DOHH2 (cell line): ENCODE results near the gene RCN1.

Experiments
- H3F3A ChIP-seq: fragments of 200-600 bp; sonication (generic), shearing (Covaris generic); 2 replicates; pipeline ENCODE4 v1.6.0; 2016; ENCODE audit warnings: antibody characterized with exemption, mild to moderate bottlenecking; ENCODE audit not compliant: control insufficient read depth, insufficient read depth
- H3K27ac ChIP-seq: fragments of 200-600 bp; sonication (generic); 2 replicates; pipeline ENCODE4 v1.5.1; 2014; ENCODE audit warnings: low read depth, mild to moderate bottlenecking, low read length, moderate library complexity
- H3K27me3 ChIP-seq: fragments of 200-600 bp; sonication (generic); 2 replicates; pipeline ENCODE4 v1.6.1; 2014; ENCODE audit warnings: mild to moderate bottlenecking, low read length, mixed read lengths; ENCODE audit not compliant: control insufficient read depth
- H3K36me3 ChIP-seq: fragments of 200-600 bp; sonication (generic); 2 replicates; pipeline ENCODE4 v1.6.1; 2014; ENCODE audit warnings: mild to moderate bottlenecking, low read length, moderate library complexity, mixed read lengths; ENCODE audit not compliant: control insufficient read depth
- H3K4me1 ChIP-seq: fragments of 200-600 bp; sonication (generic); 2 replicates; pipeline ENCODE4 v1.6.1; 2014; ENCODE audit warnings: mild to moderate bottlenecking, low read length, mixed read lengths; ENCODE audit not compliant: control insufficient read depth
- H3K4me2 ChIP-seq: fragments of 200-600 bp; sonication (generic); 2 replicates; pipeline ENCODE4 v1.6.0; 2014; ENCODE audit warnings: mild to moderate bottlenecking, low read length, moderate library complexity
- H3K4me3 ChIP-seq: fragments of 200-600 bp; sonication (generic); 2 replicates; pipeline ENCODE4 v1.5.1; 2014; ENCODE audit warnings: mild to moderate bottlenecking, low read length, mixed read lengths
- H3K79me2 ChIP-seq: fragments of 200-600 bp; sonication (generic); 2 replicates; pipeline ENCODE4 v1.6.1; 2014; ENCODE audit warnings: mild to moderate bottlenecking, low read length, mixed read lengths; ENCODE audit not compliant: control insufficient read depth
- H3K9me2 ChIP-seq: fragments of 200-600 bp; sonication (generic); replicated peaks from 2 replicates; pipeline ENCODE4 v1.6.1; 2014; ENCODE audit warnings: mild to moderate bottlenecking, low read length, mixed read lengths; ENCODE audit not compliant: control insufficient read depth
- H3K9me3 ChIP-seq: fragments of 200-600 bp; sonication (generic); 2 replicates; pipeline ENCODE4 v1.6.1; 2014; ENCODE audit warnings: antibody characterized with exemption, low read length, mixed read lengths; ENCODE audit not compliant: control insufficient read depth, insufficient read depth
- H4K20me1 ChIP-seq: fragments of 200-600 bp; sonication (generic); 2 replicates; pipeline ENCODE4 v1.6.0; 2014; ENCODE audit warnings: low read depth, mild to moderate bottlenecking, antibody characterized with exemption, low read length, moderate library complexity; ENCODE audit not compliant: control insufficient read depth, insufficient read depth
- CTCF ChIP-seq: fragments of 200-600 bp; sonication (generic); IDR thresholded peaks from one replicate; pipeline ENCODE4 v1.5.1; 2014; ENCODE audit warnings: antibody characterized with exemption, mild to moderate bottlenecking, low read depth, low read length; ENCODE audit not compliant: poor library complexity, severe bottlenecking
- EZH2phosphoT487 ChIP-seq: fragments of 200-600 bp; sonication (generic); IDR thresholded peaks from 2 replicates; pipeline ENCODE4 v1.6.1; 2017; ENCODE audit warnings: borderline replicate concordance, mild to moderate bottlenecking, antibody characterized with exemption, low read length, moderate library complexity, mixed read lengths

RCN1 gene

DNA sequence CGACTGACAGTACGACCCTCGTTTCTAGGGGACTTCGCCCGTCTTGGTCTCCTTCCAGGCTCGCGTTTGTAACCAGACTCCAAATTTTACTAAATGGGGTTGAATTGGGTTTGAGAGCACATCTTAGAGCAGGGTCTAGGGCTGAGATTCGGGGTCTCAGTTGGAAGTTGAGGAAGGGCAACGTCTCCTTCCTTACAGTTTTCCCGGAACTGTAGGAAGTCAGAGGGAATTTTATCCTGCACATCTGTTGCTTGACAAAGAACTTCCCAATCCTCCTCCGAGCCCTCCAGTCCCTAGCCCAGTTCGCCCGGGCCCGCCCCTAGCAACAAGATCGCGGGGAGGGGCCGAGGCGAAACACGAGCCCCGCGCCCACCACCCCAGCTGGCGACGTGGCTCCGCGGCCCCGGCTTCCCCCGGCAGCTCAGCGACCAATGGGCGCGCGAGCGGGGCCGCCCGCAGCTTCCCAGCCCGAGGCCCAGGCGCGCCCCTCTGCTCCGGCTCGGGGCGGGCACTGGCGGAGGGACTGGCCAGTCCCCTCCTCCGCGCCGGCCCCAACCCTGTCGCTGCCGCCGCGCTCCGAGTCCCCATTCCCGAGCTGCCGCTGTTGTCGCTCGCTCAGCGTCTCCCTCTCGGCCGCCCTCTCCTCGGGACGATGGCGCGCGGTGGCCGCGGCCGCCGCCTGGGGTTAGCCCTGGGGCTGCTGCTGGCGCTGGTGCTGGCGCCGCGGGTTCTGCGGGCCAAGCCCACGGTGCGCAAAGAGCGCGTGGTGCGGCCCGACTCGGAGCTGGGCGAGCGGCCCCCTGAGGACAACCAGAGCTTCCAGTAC lies at the start of gene RCN1:
Gene RCN1, plus strand, starts transcription at position 530 of the 826 bp plus-strand sequence. Its CDS starts 123 bp downstream, at position 653.
- no peaks in the 10 kb centered on the region for H3K9me2 ChIP-seq
- no peak within 1 kb of the TSS for H3K27ac ChIP-seq
- TF ChIP-seq CTCF (no peak), EZH2phosphoT487 (no peak)
- H3K4me1 ChIP-seq: no peaks in the 10 kb centered on the region
- no peak within 1 kb of the TSS for H3K4me3 ChIP-seq
- no peaks in the 10 kb centered on the region for H3K27me3 ChIP-seq
- no peaks in the 10 kb centered on the region for H3F3A ChIP-seq
- no peaks in the 10 kb centered on the region for H3K79me2 ChIP-seq
- H3K4me2 ChIP-seq: no peak within 1 kb of the TSS
- no peaks in the 10 kb centered on the region for H3K9me3 ChIP-seq
- no peaks in the 10 kb centered on the region for H4K20me1 ChIP-seq
- no peaks in the 10 kb centered on the region for H3K36me3 ChIP-seq

- Histone ChIP-seq H3K4me3 (no peak overlapping the region), H3K4me2 (no peak overlapping the region), H3F3A (no peaks in the 10 kb centered on the region), H3K9me3 (no peaks in the 10 kb centered on the region), H3K4me1 (no peaks in the 10 kb centered on the region), H3K27ac (no peak overlapping the region), H3K9me2 (no peaks in the 10 kb centered on the region), H3K79me2 (no peaks in the 10 kb centered on the region), H3K27me3 (no peaks in the 10 kb centered on the region), H4K20me1 (no peaks in the 10 kb centered on the region), H3K36me3 (no peaks in the 10 kb centered on the region)
- TF ChIP-seq CTCF: no peak
- no peak for TF ChIP-seq EZH2phosphoT487
Measured at GRCh38 chr11:32043737-32044136, 47.1 kb upstream of the RCN1 start.

DNA sequence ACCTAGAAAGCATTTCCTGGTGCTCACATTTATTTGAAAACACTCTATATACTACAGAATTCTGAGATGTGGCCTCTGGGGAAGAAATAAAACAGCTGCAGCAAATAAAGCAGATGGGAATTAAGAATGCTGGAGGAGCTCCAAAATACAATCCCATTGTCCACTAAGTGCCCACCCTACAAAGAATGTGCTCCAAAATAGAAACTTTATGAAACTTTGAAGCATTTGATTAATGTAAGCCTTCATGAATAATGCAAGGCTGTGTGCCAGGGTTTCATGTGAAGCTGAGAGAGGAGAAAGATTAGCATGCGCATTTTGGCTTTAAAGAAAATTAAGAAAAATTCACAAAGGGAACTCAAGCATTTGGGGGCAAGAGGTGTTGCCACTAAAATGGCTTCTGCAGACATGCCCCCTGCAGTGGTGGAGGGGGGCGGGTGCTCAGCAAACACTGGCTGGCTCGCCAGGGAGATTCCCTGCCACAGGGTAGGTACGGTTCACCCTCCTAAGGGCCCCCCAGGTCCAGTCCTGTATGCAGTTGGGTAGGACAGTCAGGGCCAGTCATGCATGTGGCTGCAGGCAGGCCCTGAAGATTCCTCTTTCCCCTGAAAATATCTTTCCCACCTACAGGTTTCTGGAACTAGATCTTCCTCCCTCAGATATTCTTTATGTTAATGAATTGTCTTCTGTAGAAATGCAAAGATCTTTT lies 46.6 kb upstream of the RCN1 start:
- H3K4me2 ChIP-seq: no peak overlapping the region
- H3K79me2 ChIP-seq: no peaks in the 10 kb centered on the region
- TF ChIP-seq EZH2phosphoT487 (no peak), CTCF (no peak)
- no peaks in the 10 kb centered on the region for H3K4me1 ChIP-seq
- no peaks in the 10 kb centered on the region for H3K9me2 ChIP-seq
- H3F3A ChIP-seq: no peaks in the 10 kb centered on the region
- H3K27me3 ChIP-seq: no peaks in the 10 kb centered on the region
- no peak overlapping the region for H3K4me3 ChIP-seq
- H3K27ac ChIP-seq: no peak overlapping the region
- no peaks in the 10 kb centered on the region for H4K20me1 ChIP-seq
- no peaks in the 10 kb centered on the region for H3K36me3 ChIP-seq
- H3K9me3 ChIP-seq: no peaks in the 10 kb centered on the region
